Fibroblast of skin of abdomen (primary cell): ENCODE results near the gene VSIG10L2.
A peak's percentile ranks its signal among the peaks of the same experiment; 100 is the strongest.

Experiments
- DNase-seq: peaks from one replicate; pipeline ENCODE4 v3.0.0-alpha.2; 2013

VSIG10L2 gene

GRCh38 chr11:125948278-125949051 is 2.6 kb downstream of the VSIG10L2 start:
- no peak for DNase-seq

GRCh38 chr11:125949271-125950177 is 3.7 kb downstream of the VSIG10L2 start:
- DNase-seq, result no peak

- DNase-seq, result no peak
Observed at GRCh38 chr11:125950178-125950490, 4.3 kb downstream of the VSIG10L2 start.

GRCh38 chr11:125950696-125951651 is 5.1 kb downstream of the VSIG10L2 start:
- peak; percentile 13 for DNase-seq

- no peak for DNase-seq
Observed at GRCh38 chr11:125951731-125952130, 5.9 kb downstream of the VSIG10L2 start.

GRCh38 chr11:125952559-125952958 is 6.7 kb downstream of the VSIG10L2 start:
- no peak for DNase-seq

GRCh38 chr11:125952973-125953372 is 7.1 kb downstream of the VSIG10L2 start:
- no peak for DNase-seq

- DNase-seq, result no peak
Observed at GRCh38 chr11:125953401-125953935, 7.6 kb downstream of the VSIG10L2 start.

GRCh38 chr11:125954123-125954944 is 8.5 kb downstream of the VSIG10L2 start:
- no peak for DNase-seq

- DNase-seq, result no peak
Observed at GRCh38 chr11:125954945-125955640, 9.2 kb downstream of the VSIG10L2 start.

GRCh38 chr11:125955856-125956255 is 10.0 kb downstream of the VSIG10L2 start:
- no peak for DNase-seq

- no peak for DNase-seq
Observed at GRCh38 chr11:125956391-125957134, 10.7 kb downstream of the VSIG10L2 start.

GRCh38 chr11:125957618-125958332 is 11.9 kb downstream of the VSIG10L2 start:
- no peak for DNase-seq

- DNase-seq, result no peak
Observed at GRCh38 chr11:125958872-125959400, 13.1 kb downstream of the VSIG10L2 start.

- no peak for DNase-seq
Observed at GRCh38 chr11:125959511-125959910, 13.7 kb downstream of the VSIG10L2 start.

- DNase-seq, result no peak
Observed at GRCh38 chr11:125959931-125960330, 14.1 kb downstream of the VSIG10L2 start.

GRCh38 chr11:125960771-125961170 is 14.9 kb downstream of the VSIG10L2 start:
- no peak for DNase-seq

- no peak for DNase-seq
Observed at GRCh38 chr11:125967515-125967914, 21.7 kb downstream of the VSIG10L2 start.

GRCh38 chr11:125968354-125968753 is 22.5 kb downstream of the VSIG10L2 start:
- no peak for DNase-seq
